HL-60 (cell line): ENCODE data around the gene TRAF3IP3.

ENCODE experiments used
- DNase-seq, 2 experiments: peaks; one replicate each; pipeline ENCODE4 v3.0.0-alpha.2; 2010 to 2020; ENCODE audit warnings: low read depth in 1 of 2, low spot score in 1 of 2
- H3K27ac ChIP-seq: fragments of 250-450 bp; sonication (Bioruptor Pico); replicated peaks from 2 replicates; pipeline ENCODE4 v1.5.1; 2020; ENCODE audit warnings: mild to moderate bottlenecking, moderate library complexity
- H3K27me3 ChIP-seq: fragments of 250-450 bp; sonication (Bioruptor Pico); 2 replicates; pipeline ENCODE4 v1.5.1; 2021; ENCODE audit warnings: mild to moderate bottlenecking, moderate library complexity; ENCODE audit not compliant: insufficient read depth, poor library complexity, severe bottlenecking
- H3K4me3 ChIP-seq: replicated peaks from 2 replicates; pipeline ENCODE4 v1.5.1; 2011; ENCODE audit warnings: mild to moderate bottlenecking, control low read depth, low read length; ENCODE audit not compliant: insufficient read depth
- GABPA ChIP-seq: IDR thresholded peaks from 2 replicates; pipeline ENCODE4 v1.6.1; 2012; ENCODE audit warnings: low read depth
- POLR2AphosphoS5 ChIP-seq: IDR thresholded peaks from 2 replicates; pipeline ENCODE4 v1.6.1; 2012; ENCODE audit warnings: low read depth
- SPI1 ChIP-seq: IDR thresholded peaks from 2 replicates; pipeline ENCODE4 v1.6.1; 2012; ENCODE audit warnings: low read depth, mild to moderate bottlenecking, borderline replicate concordance
- TF ChIP-seq, protein P1 (sequence below): IDR thresholded peaks from 2 replicates; pipeline ENCODE4 v1.6.1; 2012; ENCODE audit warnings: low read depth; ENCODE audit not compliant: insufficient replicate concordance
- TF ChIP-seq, protein P2 (sequence below): IDR thresholded peaks from one replicate; pipeline ENCODE4 v1.5.1; 2011; ENCODE audit warnings: low read length, control low read depth, inconsistent platforms; ENCODE audit not compliant: insufficient read depth

Gene TRAF3IP3

DNA sequence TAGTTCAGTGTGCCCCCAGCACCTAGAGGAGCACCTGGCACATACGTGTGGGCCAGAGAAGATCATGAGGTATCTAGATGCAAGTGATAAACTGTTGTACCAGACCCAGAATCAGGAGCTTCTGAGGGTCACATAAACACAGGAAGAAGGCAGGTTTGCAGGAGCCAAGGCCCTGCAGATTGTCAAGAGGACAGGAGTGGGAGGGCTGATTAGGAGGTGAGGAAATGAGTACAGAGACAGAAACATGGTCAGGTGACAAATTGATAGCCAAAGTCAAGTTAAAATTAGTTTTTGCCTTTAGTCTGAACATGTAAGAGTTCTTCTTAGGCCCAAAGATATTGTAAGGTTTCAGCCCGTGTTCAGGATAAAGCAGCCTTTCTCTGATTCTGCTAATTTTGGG lies 14.0 kb upstream of the TRAF3IP3 start:
- no peak for TF ChIP-seq SPI1
- TF ChIP-seq POLR2AphosphoS5, result no peak
- TF ChIP-seq GABPA, result no peak
- TF ChIP-seq, protein P1, sequence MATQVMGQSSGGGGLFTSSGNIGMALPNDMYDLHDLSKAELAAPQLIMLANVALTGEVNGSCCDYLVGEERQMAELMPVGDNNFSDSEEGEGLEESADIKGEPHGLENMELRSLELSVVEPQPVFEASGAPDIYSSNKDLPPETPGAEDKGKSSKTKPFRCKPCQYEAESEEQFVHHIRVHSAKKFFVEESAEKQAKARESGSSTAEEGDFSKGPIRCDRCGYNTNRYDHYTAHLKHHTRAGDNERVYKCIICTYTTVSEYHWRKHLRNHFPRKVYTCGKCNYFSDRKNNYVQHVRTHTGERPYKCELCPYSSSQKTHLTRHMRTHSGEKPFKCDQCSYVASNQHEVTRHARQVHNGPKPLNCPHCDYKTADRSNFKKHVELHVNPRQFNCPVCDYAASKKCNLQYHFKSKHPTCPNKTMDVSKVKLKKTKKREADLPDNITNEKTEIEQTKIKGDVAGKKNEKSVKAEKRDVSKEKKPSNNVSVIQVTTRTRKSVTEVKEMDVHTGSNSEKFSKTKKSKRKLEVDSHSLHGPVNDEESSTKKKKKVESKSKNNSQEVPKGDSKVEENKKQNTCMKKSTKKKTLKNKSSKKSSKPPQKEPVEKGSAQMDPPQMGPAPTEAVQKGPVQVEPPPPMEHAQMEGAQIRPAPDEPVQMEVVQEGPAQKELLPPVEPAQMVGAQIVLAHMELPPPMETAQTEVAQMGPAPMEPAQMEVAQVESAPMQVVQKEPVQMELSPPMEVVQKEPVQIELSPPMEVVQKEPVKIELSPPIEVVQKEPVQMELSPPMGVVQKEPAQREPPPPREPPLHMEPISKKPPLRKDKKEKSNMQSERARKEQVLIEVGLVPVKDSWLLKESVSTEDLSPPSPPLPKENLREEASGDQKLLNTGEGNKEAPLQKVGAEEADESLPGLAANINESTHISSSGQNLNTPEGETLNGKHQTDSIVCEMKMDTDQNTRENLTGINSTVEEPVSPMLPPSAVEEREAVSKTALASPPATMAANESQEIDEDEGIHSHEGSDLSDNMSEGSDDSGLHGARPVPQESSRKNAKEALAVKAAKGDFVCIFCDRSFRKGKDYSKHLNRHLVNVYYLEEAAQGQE, result no peak
- TF ChIP-seq, protein P2, sequence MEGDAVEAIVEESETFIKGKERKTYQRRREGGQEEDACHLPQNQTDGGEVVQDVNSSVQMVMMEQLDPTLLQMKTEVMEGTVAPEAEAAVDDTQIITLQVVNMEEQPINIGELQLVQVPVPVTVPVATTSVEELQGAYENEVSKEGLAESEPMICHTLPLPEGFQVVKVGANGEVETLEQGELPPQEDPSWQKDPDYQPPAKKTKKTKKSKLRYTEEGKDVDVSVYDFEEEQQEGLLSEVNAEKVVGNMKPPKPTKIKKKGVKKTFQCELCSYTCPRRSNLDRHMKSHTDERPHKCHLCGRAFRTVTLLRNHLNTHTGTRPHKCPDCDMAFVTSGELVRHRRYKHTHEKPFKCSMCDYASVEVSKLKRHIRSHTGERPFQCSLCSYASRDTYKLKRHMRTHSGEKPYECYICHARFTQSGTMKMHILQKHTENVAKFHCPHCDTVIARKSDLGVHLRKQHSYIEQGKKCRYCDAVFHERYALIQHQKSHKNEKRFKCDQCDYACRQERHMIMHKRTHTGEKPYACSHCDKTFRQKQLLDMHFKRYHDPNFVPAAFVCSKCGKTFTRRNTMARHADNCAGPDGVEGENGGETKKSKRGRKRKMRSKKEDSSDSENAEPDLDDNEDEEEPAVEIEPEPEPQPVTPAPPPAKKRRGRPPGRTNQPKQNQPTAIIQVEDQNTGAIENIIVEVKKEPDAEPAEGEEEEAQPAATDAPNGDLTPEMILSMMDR, result no peak

DNA sequence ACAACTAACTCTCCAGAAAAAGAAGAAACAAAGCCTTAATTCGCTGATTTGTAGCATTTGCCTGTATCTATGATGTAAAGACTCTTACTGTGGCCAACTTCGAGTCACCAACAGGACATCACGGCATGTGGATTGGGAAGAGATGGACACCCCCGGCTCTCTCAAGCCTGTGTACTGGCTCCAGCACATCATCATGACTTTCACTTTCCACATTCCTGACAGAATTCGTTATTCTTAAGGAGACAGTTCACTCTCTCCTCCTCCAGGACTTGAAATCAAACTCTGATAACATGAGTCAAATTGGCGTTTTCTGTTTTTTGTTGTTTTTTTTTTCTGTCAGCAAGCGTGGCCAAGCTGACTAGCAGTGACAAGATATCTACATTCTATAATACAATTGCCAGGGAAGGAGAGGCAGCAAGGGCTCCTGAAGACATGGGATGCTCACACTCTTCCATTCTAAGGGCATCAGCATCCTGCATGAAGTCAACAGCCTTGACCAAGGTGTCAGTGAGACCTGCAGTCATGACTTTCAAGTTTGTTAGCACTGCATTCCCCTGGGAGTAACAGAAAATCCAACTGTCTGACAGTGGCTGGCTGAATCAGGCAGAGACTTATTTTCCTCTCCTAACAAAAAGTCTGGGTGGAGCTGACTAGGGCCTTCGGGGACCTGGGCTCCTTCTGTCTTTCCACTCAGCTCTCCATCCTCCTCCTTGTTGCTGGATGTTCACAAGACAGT lies 13.3 kb upstream of the TRAF3IP3 start:
- no peak overlapping the region for H3K4me3 ChIP-seq
- H3K27ac ChIP-seq, result no peak overlapping the region
- TF ChIP-seq GABPA (no peak), SPI1 (no peak), POLR2AphosphoS5 (no peak)
- TF ChIP-seq, protein P1, result no peak
- TF ChIP-seq, protein P2, result no peak
- no peaks in the 10 kb centered on the region for H3K27me3 ChIP-seq
- no peak for DNase-seq

More for the DNA sequence above, 14.0 kb upstream of the TRAF3IP3 start:
- no peak for DNase-seq
- Histone ChIP-seq H3K27me3 (no peaks in the 10 kb centered on the region), H3K4me3 (no peak overlapping the region), H3K27ac (no peak overlapping the region)

DNA sequence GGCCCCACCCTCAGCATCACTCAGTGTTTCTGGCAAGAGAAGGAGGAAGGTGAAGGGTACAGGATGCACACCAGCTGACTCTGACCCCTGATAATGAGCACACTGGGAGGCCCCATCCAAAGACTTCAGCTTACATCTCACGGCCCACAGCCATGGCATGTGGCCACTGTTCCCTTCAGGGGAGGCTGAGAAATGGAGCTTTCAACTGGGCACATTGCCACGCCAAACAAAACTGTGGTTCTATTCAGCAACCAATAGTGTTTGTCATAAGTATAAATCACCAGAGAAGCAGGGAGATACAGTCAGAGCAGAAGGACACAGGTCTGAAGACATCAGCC lies 12.7 kb upstream of the TRAF3IP3 start:
- Histone ChIP-seq H3K27me3 (no peaks in the 10 kb centered on the region), H3K4me3 (no peak overlapping the region), H3K27ac (no peak overlapping the region)
- TF ChIP-seq, protein P1, result no peak
- TF ChIP-seq GABPA (no peak), POLR2AphosphoS5 (no peak), SPI1 (no peak)
- no peak for DNase-seq
